Fibroblast of pulmonary artery (primary cell): ENCODE measurements around the gene ZNF184.

ENCODE experiments used
- DNase-seq: peaks from one replicate; pipeline ENCODE4 v3.0.0-alpha.2; 2010; ENCODE audit warnings: low read depth
- H3K4me3 ChIP-seq: replicated peaks from 2 replicates; pipeline ENCODE4 v1.5.1; 2011; ENCODE audit warnings: low read depth, mild to moderate bottlenecking, control low read depth, low read length, moderate library complexity
- TF ChIP-seq, protein P1 (sequence below): IDR thresholded peaks from 2 replicates; pipeline ENCODE4 v1.5.1; 2011; ENCODE audit warnings: mild to moderate bottlenecking, control low read depth, low read length, inconsistent platforms; ENCODE audit errors: missing control alignments

ZNF184 gene

DNA sequence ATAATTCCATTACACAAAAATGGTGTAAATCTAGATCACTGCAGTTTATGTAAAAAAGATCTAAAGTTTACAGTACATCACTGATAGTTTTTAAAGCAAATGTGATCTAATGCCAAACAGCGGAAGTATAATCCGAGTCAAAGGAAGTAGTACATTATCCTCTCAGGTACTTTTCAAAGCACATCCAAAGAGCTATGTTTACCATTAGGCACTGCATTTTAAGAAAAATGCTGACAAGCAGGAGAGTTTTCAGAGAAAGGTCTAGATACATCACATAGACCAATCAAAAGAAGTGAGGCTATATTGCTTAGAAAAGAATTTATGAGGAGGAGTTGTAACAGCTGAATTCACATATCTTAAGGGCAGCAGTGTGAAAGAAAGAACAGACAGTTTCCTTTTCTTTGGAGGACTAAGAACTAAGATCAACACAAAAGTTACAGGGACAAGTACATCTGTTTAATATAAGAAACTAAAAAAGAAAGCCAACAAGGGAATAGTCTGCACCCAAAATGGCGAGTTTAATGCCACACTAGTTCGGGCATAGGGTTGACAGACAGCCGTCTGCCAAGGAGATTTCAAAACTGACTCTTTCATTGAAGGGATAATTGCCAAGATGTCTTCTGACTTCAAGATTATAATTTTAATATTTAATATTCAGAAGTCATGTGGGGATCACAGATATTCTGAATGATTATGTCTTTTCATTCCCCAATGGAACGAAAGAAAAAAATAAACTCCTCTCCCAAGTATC, 1.4 kb downstream of the ZNF184 start:
- peak overlapping the region; percentile 90 for H3K4me3 ChIP-seq
- DNase-seq, result no peak
- TF ChIP-seq, protein P1, sequence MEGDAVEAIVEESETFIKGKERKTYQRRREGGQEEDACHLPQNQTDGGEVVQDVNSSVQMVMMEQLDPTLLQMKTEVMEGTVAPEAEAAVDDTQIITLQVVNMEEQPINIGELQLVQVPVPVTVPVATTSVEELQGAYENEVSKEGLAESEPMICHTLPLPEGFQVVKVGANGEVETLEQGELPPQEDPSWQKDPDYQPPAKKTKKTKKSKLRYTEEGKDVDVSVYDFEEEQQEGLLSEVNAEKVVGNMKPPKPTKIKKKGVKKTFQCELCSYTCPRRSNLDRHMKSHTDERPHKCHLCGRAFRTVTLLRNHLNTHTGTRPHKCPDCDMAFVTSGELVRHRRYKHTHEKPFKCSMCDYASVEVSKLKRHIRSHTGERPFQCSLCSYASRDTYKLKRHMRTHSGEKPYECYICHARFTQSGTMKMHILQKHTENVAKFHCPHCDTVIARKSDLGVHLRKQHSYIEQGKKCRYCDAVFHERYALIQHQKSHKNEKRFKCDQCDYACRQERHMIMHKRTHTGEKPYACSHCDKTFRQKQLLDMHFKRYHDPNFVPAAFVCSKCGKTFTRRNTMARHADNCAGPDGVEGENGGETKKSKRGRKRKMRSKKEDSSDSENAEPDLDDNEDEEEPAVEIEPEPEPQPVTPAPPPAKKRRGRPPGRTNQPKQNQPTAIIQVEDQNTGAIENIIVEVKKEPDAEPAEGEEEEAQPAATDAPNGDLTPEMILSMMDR, result no peak

DNA sequence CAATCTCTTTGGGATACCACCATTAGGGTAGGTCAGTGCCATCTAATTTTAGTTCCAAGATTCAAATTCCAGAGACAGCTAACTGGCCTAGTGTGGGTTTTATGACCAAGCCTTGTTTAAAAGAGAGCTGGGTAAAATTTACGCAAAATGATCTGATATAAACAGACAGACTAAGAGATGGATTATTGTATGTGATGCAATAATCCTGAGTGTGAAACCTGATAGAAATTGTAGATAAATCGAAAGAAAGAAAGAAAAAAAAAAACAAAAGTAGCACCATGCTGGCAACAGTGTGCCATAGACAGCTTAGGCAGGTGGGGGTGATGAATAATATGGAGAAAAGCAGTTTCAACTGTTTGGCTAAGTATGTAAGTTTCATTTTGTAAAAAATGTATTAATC, 2.9 kb downstream of the ZNF184 start:
- no peak for DNase-seq
- TF ChIP-seq, protein P1, result no peak
- H3K4me3 ChIP-seq, result no peak overlapping the region

DNA sequence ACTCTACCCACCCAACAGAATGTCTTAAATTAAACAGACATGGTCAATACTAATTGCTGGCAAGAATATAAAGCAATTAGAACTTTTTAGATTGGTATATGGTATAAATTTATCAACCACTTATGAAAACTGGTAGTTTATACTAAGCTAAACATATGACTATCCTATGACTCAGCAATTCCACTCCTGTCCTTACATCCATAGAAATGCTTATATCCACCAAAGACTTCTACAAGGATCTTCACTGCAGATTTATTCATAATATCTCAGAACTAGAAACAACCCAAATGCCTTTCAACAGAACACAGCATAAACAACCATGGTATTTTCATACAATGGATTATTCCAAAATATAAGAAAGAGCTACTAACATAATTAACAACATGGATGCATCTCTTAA, 4.6 kb downstream of the ZNF184 start:
- TF ChIP-seq, protein P1, result no peak
- no peak overlapping the region for H3K4me3 ChIP-seq
- DNase-seq, result peak; percentile 29

DNA sequence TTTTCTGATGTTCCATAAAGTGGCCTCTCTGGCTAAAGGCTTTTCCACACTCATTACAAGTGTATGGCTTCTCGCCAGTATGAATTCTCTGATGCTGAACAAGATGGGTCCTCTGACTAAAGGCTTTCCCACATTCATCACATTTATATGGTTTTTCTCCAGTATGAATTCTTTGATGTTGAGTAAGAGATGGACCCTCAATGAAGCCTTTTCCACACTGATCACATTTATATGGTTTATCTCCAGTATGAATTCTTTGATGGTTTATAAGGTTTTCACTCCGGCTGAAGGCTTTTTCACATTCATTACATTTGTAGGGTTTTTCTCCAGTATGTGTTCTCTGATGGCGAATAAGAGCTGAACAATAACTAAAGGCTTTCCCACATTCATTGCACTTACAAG, 20.4 kb downstream of the ZNF184 start:
- DNase-seq, result peak; percentile 17
- H3K4me3 ChIP-seq, result no peak overlapping the region
- TF ChIP-seq, protein P1, result no peak

DNA sequence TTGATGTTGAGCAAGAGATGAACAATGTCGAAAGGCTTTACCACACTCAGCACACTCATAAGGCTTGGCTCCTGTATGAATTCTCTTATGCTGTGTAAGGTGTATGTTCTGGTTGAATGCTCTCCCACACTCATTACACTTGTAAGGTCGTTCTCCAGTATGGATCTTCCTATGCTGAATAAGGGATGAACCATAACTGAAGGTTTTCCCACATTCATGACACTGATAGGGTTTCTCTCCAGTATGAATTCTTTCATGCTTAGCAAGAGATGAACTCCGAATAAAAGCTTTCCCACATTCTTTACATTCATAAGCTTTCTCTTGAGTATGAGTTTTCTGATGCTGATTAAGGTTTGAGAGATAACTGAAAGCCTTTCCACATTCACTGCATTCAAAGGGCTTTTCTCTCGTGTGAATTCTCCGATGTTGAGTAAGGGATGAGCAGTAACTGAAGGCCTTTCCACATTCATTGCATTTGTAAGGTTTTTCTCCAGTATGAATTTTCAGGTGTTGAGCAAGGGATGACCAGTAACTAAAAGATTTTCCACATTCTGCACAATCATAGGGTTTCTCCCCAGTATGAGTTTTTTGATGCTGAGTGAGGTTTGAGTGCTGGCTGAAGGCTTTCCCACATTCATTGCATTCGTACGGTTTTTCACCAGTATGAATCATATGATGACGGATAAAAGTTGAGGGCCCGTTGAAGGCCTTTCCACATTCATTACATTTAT, 21.1 kb downstream of the ZNF184 start:
- H3K4me3 ChIP-seq, result no peak overlapping the region
- TF ChIP-seq, protein P1, result no peak
- DNase-seq, result no peak

DNA sequence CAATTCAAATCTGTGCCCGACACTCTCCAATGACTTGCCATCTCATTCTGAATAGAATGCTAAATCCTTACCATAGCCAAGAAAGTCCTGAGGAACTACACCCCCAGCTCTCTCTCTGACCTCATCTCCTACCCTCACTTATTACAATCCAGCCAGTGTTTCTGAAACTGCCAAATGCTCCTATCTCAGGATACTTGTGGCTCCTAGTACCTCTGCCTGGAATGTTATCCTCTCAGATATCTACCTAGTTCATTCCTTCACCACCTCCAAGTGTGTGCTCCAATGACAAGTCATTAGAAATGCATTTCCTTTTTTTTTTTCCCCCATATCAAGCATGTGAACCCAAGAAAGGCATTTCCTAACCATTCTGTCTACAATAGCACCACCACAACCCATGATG, 24.4 kb downstream of the ZNF184 start:
- TF ChIP-seq, protein P1, result no peak
- no peak for DNase-seq
- H3K4me3 ChIP-seq, result no peak overlapping the region
